ENCODE results near the gene MYO5A.
"Not testable (repeated sequence)": the region's sequence is repeated elsewhere in the genome, so short reads cannot be mapped to it uniquely, and the experiment has no call there.

MYO5A gene

DNA sequence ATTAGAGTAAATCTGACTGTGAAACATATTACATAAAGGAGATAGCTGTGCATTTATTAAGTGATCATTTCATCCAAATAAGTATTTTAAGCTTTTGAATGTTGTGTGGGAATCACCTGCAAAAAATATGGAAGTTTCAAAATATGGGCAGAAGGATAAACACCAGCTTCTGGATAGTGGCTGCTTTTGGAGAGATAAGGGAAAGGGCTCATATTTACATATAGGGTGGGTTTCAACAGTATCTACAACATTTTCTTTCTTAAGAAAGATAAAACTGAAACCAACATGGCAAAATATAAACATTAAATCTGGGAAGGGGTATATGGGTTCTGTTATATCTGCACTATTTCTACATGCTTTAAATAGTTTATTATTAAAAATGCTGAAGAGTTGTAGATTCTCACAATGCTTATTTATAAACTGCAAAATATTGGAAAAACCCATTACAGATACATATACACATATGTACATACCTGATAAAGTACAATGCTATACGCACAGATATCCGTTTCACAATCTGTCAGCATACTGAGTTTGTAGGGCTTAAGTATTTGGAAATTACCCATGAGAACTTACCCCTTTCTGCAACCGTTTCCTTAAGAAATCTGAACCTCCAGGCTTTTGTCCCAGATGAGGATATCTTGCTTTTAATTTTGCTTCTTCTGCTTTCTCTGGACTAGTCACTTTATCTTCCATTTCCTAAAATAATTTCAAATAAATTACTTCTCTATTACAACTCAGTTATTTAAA is 28.0 kb upstream of the MYO5A start:
- TF ChIP-seq, protein P1, sequence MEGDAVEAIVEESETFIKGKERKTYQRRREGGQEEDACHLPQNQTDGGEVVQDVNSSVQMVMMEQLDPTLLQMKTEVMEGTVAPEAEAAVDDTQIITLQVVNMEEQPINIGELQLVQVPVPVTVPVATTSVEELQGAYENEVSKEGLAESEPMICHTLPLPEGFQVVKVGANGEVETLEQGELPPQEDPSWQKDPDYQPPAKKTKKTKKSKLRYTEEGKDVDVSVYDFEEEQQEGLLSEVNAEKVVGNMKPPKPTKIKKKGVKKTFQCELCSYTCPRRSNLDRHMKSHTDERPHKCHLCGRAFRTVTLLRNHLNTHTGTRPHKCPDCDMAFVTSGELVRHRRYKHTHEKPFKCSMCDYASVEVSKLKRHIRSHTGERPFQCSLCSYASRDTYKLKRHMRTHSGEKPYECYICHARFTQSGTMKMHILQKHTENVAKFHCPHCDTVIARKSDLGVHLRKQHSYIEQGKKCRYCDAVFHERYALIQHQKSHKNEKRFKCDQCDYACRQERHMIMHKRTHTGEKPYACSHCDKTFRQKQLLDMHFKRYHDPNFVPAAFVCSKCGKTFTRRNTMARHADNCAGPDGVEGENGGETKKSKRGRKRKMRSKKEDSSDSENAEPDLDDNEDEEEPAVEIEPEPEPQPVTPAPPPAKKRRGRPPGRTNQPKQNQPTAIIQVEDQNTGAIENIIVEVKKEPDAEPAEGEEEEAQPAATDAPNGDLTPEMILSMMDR (IDR thresholded peaks at IDR 0.05; ENCODE audit: borderline replicate concordance, control extremely low read depth, extremely low read depth, insufficient read depth, missing control alignments): no peak
- in situ Hi-C loops (cut with MboI; ENCODE audit: low sequenced_read_pairs, unreplicated experiment): no loop called here
- DNase-seq (ENCODE audit: low spot score): no peak

DNA sequence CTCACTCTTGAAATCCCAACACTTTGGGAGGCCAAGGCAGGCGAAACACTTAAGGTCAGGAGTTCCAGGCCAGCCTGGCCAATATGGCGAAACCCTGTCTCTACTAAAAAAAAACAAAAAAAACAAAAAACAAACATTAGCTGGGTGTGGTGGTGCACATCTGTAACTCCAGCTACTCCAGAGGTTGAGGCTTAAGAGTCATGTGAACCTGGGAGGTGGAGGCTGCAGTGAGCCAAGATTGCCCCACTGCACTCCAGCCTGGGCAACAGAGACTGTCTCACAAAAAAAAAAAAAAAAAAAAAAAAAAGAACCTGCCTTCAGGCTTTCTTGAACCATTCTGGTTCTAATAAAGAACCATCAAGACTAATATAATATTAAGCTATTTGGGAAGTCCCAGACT is 23.6 kb upstream of the MYO5A start:
- in situ Hi-C loops (cut with MboI; ENCODE audit: low sequenced_read_pairs, unreplicated experiment): no loop called here
- TF ChIP-seq, protein P1 (IDR thresholded peaks at IDR 0.05; ENCODE audit: borderline replicate concordance, control extremely low read depth, extremely low read depth, insufficient read depth, missing control alignments): no peak
- no peak for DNase-seq (ENCODE audit: low spot score)

DNA sequence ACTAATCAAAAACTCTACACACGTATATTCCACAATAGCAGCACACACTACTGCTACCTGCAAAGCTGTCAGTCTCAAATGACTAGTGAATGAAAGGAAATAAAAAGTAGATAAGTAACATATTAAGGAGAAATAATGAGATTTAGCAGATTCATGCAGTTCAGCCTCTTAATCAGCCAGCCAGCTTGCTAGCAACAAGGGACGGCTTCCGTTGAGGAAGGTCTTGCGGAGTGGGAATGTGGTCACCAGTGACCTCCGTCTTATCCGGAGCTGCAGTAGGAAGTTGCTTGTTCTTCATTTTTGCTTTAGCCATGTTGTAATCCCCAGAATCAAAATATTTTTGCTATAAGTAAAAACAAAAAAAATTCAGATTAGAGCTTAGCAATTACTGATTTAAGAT is 23.1 kb upstream of the MYO5A start:
- in situ Hi-C loops (cut with MboI; ENCODE audit: low sequenced_read_pairs, unreplicated experiment): no loop called here
- TF ChIP-seq, protein P1 (IDR thresholded peaks at IDR 0.05; ENCODE audit: borderline replicate concordance, control extremely low read depth, extremely low read depth, insufficient read depth, missing control alignments): no peak
- DNase-seq (ENCODE audit: low spot score): no peak

DNA sequence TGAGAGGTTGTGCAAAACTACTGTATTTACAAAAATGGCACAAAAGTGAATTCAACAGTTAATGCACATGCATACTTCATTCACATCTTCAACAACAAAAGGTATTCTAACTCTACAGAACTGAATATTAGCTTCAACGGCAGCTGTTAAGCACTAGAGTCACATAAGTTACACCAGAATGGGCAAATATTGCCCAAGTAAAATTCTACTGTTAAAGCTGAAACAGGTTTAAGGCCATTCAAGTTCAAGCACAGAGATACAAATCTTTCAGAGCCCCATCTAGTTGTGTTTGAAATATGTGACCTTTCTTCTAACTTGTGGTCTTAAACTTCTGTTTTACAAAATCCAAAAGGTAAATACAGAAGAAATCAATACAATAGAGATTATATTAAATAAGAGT is 22.5 kb upstream of the MYO5A start:
- DNase-seq (ENCODE audit: low spot score); in situ Hi-C loops (cut with MboI; ENCODE audit: low sequenced_read_pairs, unreplicated experiment): not testable (repeated sequence)

DNA sequence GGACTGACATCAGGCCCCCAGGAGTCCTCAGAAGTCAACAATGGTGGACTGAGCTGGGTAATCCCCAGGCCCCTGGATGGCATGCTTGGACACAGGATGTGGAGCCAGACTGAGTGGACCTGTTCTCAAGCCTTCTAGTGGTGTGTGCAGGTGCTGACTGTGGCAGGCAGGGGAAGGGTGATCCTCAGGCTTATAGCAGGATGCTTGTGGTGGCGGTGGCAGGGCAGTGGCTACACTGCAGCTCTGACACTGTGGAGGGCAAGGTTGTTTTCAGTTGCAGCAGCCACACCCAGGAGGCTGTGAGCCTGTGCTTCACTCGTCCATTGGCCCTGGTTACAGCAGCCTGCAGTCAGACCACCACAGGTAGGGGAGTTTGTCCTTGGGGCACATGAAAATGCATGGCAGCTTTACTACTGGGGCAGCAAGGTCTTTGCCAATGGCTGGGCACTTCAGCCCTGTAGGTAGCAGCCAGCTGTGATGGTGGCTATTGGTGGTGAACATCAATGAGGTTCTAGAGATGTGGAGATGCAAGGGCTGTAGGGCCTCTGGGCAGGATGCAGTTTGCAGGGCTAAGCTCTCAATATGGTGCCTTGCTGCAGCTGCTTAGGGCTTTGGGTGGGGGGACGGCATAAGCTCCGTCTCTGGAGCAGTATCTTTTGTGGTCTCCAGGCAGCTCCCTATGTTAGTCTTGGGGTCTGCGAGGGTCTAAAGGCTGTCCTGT is 17.5 kb upstream of the MYO5A start:
- in situ Hi-C loops (cut with MboI; ENCODE audit: low sequenced_read_pairs, unreplicated experiment): no loop called here
- TF ChIP-seq, protein P1 (IDR thresholded peaks at IDR 0.05; ENCODE audit: borderline replicate concordance, control extremely low read depth, extremely low read depth, insufficient read depth, missing control alignments): no peak
- no peak for DNase-seq (ENCODE audit: low spot score)

DNA sequence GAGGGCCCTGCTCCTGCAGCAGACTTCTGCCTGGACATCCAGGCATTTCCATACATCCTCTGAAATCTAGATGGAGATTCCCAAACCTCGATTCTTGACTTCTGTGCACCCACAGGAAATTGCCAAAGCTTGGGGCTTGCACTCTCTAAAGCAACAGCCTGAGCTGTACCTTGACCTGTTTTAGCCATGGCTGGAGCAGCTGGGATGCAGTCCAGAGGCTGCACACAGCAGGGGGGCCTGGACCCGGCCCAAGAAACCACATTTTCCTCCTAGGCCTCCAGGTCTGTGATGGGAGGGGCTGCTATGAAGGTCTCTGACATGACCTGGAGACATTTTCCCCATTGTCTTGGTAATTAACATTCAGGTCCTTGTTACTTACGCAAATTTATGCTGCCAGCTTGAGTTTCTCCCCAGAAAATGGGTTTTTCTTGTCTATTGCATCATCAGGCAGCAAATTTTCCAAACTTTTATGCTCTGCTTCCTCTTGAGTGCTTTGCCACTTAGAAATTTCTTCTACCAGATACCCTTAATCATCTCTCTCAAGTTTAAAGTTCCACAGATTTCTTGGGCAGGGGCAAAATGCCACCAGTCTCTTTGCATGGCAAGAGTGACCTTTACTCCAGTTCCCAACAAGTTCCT is 11.8 kb upstream of the MYO5A start:
- in situ Hi-C loops (cut with MboI; ENCODE audit: low sequenced_read_pairs, unreplicated experiment): no loop called here
- TF ChIP-seq, protein P1 (IDR thresholded peaks at IDR 0.05; ENCODE audit: borderline replicate concordance, control extremely low read depth, extremely low read depth, insufficient read depth, missing control alignments): no peak

DNA sequence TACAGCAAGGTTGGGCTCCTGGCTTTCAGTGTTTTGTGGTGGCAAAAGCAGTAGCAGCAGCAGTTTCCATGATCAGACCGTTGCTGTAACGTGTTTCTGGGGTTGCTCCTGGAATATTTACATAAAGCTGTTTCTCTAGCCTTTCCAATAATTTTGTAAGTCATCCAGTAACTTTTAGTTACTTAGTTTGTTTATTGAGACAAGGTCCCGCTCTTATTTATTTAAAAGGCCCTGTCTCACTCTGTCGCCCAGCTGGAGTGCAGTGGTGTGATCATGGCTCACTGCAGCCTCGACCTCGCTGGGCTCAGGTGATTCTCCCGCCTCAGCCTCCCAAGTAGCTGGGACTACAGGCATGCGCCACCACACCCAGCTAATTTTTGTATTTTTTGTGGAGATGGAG is 8.8 kb upstream of the MYO5A start:
- DNase-seq (ENCODE audit: low spot score): no peak
- in situ Hi-C loops (cut with MboI; ENCODE audit: low sequenced_read_pairs, unreplicated experiment): no loop called here
- TF ChIP-seq, protein P1 (IDR thresholded peaks at IDR 0.05; ENCODE audit: borderline replicate concordance, control extremely low read depth, extremely low read depth, insufficient read depth, missing control alignments): no peak

More for the DNA sequence above, 11.8 kb upstream of the MYO5A start:
- DNase-seq (ENCODE audit: low spot score): no peak
